Fibroblast of skin of right biceps (primary cell): Measurements from ENCODE around the gene UBL7.

Experiments used
- DNase-seq: peaks from one replicate; pipeline ENCODE4 v3.0.0-alpha.2; 2013

The UBL7 gene

DNA sequence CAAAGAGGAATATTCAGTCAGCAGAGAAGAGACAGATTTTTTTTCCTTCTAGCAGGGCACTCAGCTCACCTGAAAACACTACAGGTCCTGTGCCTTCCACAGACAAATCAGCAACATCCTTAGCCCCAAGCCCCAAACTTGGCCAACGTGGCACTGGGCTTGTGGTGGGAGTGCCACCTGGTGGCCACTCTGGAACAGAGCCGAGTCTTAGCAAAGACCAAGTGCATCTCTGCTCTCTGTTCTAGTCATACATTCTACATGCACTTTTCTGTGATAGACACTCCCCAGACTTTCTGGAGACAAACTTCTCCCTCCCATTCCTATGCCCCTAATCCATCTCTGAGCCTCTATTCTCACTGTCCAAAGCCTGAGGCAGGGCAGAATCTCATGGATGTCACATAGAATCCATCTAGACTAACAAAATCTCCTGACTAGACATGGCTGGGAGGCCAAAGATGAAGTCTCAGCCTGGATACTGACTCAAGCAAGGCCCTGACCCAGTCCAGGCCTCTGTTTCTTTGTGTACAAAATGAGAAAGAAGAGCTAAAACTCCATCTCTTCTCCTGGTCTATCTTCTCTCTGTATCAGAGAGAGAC, 22.1 kb downstream of the UBL7 start:
- DNase-seq: peak; percentile 74

DNA sequence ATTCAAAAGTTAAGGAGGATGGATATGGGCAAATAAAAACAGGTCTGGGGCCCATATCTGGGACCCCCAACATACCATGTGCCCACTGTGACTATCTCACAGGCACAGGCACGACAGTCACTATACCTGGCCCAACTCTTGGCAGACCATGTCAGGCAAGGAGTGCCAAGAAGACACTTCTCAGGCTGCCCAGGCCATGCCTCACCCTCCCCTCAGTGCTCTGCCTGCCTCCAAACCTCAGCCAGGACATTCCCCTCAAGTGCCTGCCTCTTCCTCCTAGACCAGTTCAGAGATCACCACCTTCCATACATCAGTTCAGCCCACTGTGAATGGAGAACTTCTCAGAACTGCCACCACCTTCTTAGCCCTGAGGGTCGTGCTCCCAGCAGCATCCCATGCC, 22.8 kb downstream of the UBL7 start:
- DNase-seq: no peak

DNA sequence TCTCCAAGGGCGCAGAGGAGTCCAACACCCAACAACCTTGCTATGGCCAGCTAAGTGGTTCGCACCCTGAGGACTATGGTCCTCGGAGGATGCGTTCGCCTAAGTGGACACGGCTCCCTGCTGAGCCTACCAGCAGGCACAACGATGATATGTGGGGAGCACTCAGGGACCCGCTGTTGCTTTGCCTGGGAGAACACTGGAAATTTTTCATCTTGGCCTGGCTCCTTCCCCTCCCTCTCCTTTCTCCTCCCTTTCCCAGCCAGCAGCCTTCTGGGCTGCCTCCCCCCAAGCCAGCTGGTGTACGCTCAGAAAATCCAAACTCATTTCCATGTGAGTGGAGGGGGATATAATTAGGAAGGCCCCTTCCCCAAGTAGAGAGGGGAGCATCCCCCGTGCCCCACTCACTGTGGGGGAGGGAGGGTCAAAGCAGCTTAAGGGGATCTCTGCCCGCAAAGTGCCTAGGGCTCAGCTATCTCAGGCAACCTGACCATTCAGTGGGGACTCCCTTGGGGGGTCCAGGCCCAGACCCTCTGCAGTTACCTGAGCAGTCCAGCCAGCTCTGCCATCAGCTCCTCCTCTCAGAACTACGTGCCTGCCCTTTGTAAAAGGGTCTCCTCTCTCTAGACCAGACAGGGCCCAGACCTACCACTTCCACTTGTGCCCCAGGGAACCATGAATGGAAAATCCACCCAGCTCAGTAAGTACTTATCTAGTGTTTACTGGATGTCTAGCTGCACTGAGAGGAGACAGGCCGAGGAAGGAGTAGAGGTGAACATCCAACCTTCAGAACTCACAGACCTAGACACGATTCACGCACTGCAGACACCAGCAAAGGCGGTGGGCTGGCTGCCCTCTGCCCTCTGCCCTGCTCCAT, 26.5 kb downstream of the UBL7 start:
- peak; percentile 15 for DNase-seq

DNA sequence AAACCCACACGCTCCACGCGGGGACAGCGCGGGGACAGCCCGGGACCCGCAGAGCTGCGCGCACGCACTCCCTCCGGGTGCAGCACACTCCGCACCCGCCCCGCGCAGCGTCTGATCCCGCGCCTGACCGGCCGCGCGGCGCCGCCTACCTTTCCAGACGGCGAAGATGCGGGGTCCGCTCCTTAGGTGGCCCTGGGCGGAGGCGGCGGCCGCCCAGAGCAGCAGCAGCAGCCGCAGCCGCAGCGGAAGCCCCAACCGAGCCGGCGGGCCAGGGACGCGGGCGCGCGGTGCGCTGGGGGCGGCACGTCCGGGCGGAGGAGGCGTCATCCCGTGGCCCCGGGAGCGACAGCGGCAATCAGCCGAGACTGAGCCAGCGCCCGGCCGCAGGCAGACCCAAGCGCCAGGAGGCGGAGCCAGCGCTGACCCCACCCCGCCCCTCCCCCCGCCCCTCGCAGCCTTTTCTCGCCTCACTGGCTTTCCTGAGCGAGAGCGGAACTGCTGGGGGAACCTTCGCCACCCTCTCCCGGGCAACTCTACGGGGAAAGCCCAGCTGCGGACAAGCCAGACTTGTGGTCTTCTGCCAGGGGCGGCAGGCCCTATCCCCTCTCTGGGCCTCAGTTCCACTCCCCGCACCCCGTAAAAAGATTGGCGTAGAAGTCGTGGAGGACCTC, 27.2 kb downstream of the UBL7 start, which contains the start of gene SEMA7A:
Gene SEMA7A, minus strand, starts transcription at position 367 of the 671 bp plus-strand sequence. Its CDS starts 40 bp downstream, at position 327.
- peak; percentile 86 for DNase-seq

DNA sequence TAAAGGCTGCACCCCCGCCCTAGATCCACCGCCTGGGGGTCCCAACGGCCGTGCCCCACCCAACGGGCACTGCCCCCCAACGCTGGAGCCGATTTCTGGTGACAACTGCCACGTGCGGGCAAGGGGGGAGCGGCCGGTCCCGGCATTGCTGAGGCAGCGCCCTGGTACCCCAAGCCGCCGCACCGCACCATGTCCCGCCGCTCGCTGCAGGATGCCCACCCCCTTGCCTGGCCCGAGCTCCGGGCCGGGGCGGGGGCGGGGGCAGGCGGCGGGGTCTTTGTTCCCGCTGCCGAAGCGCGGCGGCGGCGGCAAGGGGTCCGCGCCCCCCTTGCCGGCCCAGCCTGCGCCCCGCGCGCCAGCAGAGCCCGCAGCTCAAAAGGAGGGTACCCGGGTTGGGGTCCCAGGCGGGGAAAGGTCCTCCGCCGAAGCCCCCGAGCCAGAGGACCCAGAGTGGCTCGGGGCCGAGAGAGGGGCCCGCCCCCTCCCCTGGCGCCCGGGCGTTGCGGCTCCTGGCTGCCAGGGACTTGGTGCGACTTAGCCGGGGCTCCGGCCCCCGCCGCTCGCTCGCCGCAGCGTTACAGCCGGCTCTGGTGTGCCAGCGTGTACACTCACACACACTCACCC, 27.9 kb downstream of the UBL7 start:
- DNase-seq: no peak

DNA sequence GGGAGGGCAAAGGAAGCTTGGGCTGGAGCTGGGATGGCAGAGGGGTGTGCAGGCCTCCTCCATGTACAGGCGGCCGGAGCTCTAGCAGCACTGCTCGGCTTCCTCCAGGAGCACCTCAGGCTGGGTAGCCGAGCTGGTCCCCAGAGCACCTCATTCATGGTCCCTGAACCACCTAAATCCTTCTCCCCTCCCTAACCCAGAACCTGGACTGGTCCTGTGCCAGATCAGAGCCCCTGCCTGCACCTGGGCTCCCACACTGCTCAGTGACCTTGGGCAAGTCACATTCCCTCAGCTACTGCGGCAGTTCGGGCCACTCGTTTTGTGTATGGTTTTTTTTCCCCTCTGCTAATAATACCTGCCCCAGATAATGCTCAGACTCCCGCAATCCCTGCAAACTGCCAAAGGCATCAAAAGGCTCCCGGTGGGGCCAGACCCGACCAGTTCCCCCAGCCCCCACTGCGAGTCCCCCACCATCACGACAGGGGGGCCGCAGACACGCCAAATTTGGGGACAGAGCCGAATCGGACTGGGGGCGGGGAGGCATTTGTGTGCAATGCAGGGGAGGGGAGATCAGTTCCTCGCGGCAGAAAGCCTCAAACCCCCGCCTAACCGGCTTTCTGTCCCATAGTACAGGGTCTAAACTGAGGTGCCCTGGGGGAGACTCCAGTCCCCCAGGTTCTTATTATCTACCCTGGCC, 28.5 kb downstream of the UBL7 start:
- DNase-seq: no peak

DNA sequence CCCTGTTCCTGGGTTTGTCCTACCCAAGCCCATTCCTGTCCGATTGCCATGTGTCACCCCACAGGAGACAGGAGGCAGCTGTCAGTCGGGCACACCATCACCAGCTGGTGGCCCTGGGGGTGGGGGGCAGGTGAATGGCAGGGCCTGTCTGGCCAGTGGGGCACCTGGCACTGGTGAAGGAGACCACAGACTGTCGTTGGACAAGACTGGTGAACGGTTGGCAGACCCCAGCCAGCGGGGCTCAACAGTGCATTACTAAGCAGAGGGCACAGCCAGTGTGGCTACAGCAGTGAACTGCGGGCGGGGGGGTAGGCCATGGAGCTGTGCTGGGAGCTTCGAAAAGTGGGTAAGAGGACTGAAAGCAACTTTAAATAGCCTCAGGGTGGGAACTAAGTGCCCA, 29.3 kb downstream of the UBL7 start:
- no peak for DNase-seq

DNA sequence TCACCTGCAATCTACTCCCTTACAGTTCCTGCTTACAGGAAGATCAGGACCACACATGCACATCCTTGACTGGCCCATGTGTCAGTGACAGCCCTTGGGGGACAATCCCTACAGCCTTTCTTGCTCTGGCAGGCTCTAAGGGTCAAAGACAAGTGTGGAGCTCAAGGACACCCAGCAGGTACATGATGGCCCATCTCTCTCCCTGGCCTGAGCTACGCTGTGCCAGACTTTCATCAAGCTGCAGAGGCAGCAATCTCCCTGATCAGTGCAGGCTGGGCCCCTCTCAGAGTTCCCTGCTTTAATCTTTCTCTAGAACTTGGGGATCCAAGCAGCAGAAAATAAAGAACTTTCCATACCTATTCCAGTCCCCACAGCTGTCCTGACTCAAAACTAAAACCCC, 29.8 kb downstream of the UBL7 start:
- DNase-seq: no peak

DNA sequence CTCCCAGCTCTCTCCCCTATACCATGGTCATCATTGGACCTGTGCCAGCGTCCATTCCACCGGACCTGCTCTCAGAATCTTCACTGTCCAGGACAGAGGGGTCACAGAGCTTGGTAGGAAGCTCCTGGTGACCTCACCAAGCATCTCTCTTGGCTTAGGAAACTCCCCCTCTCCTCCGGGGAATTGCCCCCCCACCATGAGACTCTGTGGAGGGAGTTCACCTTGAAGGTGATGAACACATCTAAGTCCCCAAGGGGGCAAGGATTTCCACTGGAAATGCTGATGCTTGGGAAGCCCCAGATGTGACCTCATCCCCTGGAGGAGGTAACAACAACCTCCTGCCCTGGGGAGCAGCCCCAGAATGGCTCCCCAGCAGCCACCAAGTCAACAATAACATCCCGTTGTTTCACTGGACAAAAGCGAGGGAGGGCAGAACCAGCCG, 30.4 kb downstream of the UBL7 start:
- no peak for DNase-seq

DNA sequence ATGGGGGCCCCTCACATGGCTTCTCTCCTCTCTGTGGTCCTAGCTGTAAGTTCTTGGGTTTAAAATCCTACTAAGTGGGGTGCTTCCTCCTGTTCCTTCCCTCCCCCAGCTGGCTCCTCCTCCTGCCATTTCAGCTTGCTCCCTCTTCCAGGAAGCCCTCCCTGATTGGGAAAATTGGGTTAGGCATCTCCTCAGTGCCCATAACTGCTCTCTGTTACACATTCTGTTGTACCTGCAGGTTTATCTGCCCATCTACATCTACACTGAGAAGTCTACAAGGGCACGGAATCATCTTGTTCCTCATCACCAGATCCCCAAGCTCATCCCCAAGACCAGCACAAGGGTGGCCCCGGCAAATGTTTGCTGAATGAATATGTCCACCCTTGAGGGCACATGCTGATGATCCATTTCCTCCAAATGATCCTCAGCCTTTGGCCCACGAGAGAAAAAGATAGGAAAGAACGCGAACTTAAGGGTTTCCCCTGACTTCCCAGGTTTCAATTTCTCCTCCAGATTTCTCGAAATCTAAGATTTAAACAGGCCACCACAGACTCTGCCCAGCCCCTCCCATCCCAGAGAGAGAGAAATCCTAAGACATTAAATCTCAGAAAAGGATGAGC, 31.1 kb downstream of the UBL7 start:
- DNase-seq: no peak

DNA sequence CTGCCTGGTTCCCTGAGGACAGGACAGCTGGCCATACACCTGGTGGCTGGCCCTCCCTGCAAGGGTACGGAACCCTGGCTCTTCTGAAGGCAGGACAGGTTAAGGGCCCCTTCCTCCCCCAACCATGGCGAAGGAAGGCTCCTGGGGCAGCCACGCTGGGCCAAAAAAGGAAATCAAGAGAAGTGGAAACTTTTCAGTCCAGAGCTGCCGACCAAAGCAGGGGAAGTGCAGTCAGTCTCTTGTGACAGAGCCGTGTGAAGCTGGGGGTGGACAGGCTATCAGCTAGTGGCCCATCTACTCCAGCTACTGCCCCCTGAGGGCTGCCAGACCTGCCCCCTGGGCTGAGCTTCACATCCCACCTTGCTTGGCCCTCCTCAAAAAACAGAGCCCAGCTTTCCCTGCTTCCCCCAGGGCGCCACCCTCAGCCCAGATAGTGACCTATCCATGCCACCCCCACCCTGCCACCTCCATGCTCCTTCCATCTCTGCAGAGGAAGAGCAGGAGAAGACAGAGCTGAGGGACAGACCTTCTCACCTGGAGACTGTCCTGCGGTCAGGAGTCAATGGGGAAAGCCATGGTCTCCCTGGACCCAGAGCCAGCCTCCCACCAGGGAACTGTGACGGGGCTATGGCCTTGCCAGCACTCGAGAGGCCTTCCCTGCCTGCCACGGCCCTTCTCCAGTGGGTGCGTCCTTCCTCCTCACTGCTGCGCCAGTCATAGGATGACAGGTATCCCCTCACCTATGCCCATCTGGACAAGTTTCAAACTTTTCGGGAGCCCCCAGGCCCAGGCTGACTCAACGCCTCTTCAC, 31.8 kb downstream of the UBL7 start:
- DNase-seq: no peak

DNA sequence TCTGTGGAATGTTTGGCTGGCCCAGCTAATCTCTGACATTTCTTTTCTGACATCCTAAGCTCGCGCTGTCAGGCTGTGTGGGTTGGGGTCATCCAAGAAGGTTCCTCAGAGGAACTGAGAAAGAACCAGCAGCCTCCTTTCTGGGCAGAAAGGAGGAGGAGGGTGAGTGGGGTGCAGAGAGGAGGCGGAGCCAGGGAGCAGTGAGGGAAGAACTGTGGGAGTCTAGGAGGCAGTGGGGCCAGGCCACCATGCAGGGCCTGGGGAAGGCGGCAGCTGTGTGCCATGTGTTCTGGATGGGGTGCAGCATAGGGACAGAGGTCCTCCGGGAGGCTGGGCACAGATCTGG, 32.5 kb downstream of the UBL7 start:
- no peak for DNase-seq

DNA sequence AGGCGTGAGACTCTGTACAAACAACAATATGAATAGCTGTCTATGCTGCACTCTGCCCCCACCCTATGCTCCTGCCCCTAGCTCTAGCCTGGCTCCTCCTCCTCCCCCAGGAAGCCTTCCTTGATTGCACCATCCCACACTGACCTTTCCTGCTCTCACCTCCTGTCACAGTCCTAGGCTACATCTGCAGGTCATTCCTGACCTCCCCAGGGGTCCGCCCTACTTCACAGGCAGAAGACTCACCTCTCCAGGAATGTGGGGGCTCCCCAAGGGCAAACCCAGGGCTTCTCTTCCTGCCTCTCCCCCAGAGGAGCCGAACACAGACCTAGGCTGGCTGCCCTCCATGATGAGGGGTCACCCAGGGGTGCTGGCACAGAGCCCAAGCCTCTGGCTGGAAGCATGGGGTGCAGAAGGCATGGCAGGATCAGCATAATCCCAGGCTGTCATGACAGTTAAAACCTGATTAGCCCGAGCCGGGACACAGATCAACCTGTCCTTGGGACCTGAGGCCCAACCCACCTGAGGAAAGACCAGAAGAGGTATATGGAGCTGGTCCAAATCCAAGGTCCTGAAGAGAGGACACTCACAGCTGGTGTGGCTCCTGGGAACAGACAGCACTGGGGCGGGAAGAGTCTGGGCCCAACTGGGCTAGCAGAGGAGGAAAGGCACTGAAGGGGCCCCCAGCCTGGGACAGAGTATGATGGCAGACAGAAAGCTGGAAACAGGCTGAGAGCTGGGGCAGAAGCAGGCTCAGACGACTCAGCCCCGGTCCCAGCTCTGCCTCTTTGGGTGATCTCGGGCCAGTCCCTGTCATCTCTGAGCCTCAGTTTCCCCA, 33.1 kb downstream of the UBL7 start:
- no peak for DNase-seq

DNA sequence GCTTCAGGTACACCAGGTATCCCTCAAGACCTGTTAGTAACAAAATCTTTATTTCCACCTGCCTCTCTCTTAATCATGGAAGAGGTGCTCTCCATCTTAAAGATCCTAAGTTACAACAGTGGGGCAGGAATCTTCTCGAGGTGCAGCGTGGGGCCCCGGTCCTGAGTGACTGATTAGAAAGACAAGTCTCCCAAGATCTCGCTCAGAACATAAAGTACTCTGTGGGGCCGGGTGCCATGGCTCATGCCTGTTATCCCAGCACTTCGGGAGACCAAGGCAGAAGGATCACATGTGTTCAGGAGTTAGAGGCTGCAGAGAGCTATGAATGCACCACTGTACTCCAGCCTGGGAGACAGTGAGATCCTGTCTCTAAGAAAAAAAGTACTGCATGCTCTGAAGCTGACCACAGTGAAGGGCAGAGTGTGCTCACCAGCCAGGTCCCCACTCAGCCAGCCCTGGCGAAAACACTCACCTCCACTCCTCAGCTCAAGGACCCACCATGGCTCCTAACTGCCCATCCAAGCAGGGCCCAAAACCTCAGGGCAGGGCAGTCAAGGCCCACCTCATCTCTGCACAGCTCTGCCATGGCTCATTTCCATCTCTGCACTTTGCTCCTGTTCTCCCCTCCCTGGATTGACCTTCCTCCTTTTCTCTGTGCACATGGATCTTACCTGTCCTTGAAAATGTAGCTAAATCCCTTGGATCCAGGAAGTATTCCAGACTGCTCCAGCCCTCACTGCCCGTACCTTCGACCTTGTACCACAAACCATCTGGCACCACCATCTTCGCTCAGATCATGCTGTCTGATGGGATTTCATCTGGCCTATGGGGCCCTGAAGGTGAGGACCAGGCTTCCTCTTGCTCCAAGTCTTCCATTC, 34.3 kb downstream of the UBL7 start:
- no peak for DNase-seq

DNA sequence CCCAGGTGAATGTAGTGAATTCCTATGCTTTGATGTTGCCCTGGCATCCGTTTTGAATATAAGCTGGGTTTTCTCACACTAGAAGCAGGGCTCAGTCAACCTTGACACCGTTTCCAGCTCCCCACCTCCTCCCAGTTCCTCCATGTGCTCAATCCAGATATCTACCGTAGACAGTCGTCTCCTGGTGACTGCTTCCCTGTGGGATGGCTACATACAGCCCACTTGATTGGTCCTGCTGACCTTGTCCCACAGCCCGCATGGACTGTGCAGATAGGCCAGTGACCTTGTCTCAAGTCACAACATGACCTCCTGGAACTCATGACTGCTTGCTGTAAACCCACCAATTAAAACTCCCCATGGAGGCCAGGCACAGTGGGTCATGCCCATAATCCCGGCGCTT, 35.3 kb downstream of the UBL7 start:
- DNase-seq: no peak

DNA sequence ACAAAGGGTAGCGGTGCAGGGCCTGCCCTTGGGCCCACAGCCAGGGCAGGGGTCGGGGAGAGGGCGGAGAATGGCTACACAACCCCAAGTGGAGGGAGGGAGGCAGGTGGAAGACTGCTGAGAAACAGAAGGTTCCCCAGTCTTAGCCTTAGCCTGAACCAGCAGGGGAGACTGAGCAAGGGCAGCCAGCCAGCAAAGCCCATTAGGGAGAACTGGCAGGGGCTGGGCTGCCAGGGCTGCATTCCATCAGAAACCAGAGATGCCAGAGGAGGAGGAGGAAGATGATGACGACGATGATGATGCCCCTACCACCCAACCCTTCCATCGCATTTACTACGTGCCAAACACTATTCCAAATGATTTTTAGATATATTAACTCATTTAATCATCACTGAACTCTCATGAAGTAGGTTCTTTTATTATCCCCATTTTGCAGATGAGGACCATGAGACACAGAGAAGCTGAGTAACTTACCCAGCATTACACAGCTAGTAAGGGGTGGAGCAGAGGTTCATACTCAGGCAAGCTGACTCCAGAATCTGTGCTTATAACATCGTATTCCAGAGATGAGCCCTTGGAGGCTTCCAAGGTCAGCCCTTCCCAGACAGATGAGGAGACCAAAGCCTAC, 35.9 kb downstream of the UBL7 start:
- no peak for DNase-seq

DNA sequence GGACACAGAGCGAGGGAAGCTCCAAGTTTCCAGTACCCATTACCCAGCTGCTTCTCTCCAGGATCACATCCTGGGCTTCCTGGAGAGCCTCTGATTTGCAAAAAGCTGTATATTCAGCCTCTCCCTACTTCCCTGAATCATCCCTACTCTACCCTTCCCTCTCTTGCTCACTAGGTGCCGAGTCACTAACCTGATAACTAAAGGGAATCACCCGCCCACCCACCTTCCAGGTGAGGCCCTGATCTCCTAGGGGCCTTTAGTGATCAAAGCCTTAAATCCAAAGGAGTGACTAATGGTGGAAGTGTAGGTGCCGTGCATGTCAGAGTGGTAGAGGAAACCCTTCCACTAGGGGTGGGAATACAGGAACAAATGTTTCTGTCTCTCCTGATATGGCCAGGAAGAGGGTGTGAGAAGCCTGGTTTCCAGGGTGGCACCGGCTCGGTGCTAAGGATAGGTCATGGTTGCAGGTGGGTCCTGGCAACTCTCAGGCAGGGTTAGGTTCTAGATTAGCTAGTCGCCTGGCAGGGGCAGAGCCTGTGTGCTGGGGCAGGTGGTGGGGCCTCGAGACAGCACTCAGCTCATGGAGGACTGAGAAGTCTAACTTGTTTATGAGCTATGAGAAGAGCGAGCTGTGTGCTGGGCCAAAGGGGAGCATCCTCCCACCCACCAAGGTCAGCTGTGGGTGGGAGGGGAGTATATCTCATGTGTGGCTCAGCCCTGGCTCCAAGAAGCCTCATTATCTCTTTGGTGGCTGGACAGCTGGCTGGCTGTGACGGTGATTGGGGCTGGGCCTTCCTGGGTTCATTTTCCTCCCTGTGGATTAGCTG, 37.3 kb downstream of the UBL7 start:
- no peak for DNase-seq
